ENCODE data around the gene P2RX2. TPM values are rescaled to one million over a fixed set of nuclear protein-coding genes. Genes with fewer than 3 reads are reported as not detected.

Gene P2RX2
- total RNA-seq (2014; rRNA removed; shearing (Covaris generic)) = not detected in 2 replicates

GRCh38 chr12:132618683-132619043 is at the start of gene P2RX2:
Gene P2RX2 (plus strand): TSS chr12:132618776. CDS start chr12:132618817, 41 bp downstream.
- DNase-seq (ENCODE audit: low read depth) = no peak

GRCh38 chr12:132568826-132569480 is 49.6 kb upstream of the P2RX2 start:
- no peak for DNase-seq (ENCODE audit: low read depth)

GRCh38 chr12:132569856-132570480 is 48.6 kb upstream of the P2RX2 start:
- no peak for DNase-seq (ENCODE audit: low read depth)

DNA sequence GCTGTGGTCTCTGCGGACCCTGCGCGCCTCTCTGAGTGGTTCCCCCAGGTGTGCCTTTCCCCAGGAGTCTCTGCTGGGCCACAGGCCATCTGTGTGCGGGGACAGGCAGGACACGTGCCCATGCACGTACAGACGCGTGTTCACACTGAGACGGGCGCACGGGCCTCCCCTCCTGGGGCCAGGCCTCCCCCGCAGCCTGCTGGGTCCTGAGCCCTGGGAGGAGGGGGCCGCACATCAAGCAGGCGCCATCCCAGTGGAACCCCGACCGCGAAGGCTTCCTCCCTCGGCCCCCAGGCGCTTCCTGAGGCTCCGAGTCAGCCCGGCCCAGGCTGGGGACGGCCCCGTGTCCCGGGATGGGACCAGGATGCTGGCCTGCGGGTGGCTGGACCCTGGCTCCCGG is 47.9 kb upstream of the P2RX2 start:
- DNase-seq (ENCODE audit: low read depth) = no peak

DNA sequence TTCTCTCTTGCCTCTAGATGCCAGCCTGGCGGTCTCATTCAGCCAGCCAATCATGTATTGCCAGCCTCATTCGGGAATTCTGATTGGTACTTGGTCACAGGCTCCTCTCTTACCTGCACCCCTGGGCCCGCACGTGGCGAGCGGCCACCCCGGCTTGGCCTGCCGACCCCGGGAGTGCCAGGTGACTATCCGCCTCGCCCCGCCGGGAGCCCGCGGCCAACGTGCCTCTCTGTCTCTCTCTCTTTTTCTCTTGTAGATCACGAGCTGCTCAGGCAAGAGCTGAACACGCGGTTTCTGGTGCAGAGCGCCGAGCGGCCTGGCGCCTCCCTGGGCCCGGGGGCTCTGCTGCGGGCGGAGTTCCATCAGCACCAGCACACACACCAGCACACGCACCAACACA is 47.5 kb upstream of the P2RX2 start:
- DNase-seq (ENCODE audit: low read depth) = no peak

DNA sequence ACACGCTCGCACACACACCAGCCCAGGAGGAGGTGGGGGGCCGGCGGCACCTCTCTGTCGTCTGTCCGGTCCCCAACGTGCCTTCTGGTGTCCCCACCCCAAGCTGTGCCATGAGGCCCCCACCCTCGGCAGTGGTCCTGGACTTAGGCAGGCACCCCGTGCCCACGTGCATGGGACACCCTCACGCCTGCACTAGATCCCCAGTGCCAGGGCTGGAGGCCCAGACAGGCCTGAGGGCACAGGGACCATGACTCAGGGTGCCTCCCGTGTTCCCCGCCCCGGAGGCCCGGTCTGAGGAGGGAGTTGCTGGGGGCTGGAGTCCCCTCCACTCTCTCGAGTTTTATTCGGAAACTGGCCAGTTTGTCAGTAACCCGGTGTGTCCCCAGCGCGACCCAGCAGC is 47.0 kb upstream of the P2RX2 start:
- no peak for DNase-seq (ENCODE audit: low read depth)

GRCh38 chr12:132572106-132572505 is 46.5 kb upstream of the P2RX2 start:
- no peak for DNase-seq (ENCODE audit: low read depth)

- no peak for DNase-seq (ENCODE audit: low read depth)
These were observed 45.5 kb upstream of the P2RX2 start for GRCh38 chr12:132572801-132573760.

GRCh38 chr12:132574271-132574996 is 44.1 kb upstream of the P2RX2 start:
- no peak for DNase-seq (ENCODE audit: low read depth)

DNA sequence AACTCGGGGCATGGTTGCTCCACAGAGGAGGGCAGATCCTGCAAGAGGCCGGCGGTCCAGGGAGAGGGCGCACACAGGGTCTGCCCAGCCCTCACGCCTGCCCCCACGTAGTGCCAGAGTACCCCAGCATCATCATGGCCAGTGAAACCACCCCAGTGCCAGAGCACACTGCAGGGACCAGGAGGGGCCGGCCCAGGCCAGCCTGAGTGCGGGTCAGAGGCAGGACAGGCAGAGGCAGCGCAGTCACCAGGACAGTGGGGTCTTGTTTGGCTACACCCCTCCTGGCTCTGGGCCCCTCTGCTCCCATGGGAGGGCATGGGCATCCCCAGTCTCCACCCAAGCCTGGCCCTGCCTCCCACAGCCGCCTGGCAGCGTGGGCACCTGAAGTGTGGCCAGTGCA is 42.9 kb upstream of the P2RX2 start:
- DNase-seq (ENCODE audit: low read depth) = no peak

GRCh38 chr12:132576701-132577100 is 41.9 kb upstream of the P2RX2 start:
- no peak for DNase-seq (ENCODE audit: low read depth)

GRCh38 chr12:132577191-132577920 is 41.2 kb upstream of the P2RX2 start:
- DNase-seq (ENCODE audit: low read depth) = no peak

DNA sequence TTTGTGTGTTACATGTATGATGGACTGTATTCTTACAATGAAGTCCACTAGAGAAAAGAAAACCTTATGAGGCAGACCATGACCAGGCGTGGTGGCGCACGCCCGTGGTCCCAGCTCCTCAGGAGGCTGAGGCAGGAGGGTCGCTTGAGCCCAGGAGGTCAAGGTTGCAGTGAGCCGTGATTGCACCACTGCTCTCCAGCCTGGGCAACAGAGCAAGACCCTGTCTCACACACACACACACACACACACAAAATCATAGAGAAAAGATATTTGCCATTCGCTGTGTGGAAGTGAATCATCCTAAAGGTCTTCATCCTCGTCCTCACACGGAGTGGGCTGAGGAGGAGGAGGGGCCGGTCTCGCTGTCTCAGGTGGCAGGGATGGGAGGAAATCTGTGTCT is 40.5 kb upstream of the P2RX2 start:
- no peak for DNase-seq (ENCODE audit: low read depth)

DNA sequence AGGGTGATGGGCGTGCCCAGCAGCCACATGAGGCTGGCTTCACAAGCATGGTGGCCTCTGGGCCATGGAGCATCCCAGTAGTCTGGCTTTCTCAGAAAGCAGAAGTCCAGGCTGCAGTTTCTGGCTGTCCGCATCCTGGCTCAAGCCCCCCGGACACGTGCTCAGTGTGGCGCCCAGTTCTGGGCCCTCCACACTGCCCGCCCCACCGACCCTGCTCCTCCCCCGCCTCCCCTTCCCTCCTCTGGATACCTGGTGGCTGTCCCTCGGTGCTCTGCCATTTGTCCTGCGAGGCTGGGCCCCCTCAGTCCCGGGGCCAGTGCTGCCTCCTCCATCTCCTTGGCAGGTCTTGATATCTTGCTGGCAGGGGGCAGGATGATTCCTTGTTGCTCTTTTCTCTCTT is 39.8 kb upstream of the P2RX2 start:
- no peak for DNase-seq (ENCODE audit: low read depth)

- no peak for DNase-seq (ENCODE audit: low read depth)
These were observed 38.8 kb upstream of the P2RX2 start for GRCh38 chr12:132579744-132580143.

- no peak for DNase-seq (ENCODE audit: low read depth)
These were observed 37.8 kb upstream of the P2RX2 start for GRCh38 chr12:132580701-132581292.

- DNase-seq (ENCODE audit: low read depth) = no peak
These were observed 37.1 kb upstream of the P2RX2 start for GRCh38 chr12:132581348-132582057.

DNA sequence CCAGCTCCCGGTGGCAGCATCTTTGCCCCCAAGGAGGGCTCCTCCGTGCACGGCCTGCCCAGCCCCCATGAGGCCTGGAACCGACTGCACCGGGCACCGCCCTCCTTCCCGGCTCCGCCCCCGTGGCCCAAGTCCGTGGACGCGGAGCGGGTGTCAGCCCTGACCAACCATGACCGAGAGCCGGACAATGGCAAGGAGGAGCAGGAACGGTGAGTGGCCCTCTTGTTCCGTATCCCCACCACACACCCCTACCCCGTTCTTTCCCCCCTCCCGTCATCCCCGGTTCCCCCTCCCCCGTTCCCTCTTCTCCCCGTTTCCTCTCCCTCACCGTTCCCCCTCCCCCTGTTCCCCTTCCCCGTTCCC is 36.5 kb upstream of the P2RX2 start:
- no peak for DNase-seq (ENCODE audit: low read depth)

- no peak for DNase-seq (ENCODE audit: low read depth)
These were observed 35.8 kb upstream of the P2RX2 start for GRCh38 chr12:132582582-132583410.

DNA sequence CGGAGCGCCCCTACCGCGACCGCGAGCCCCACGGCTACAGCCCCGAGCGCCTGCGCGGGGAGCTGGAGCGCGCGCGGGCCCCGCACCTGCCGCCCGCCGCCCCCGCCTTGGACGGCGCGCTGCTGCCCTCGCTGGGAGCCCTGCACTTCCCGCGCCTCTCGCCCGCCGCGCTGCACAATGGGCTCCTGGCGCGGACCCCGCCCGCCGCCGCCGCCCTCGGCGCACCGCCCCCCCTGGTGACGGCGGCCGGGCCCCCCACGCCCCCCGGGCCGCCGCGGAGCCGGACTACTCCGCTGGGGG is 35.2 kb upstream of the P2RX2 start:
- DNase-seq (ENCODE audit: low read depth) = no peak

Measured in RPMI7951 (cell line).